Naive thymus-derived CD4-positive, alpha-beta T cell (primary cell): Measurements from ENCODE around the gene SYNPO. TPM values are rescaled to one million over a fixed set of nuclear protein-coding genes. Genes with fewer than 3 reads are reported as not detected.
A peak's percentile ranks its signal among the peaks of the same experiment; 100 is the strongest.

Experiments used
- ATAC-seq: fragments of 150-1000 bp; cut with Tn5 transposase; 2 replicates; pipeline ENCODE4 v1.10.0; 2021; ENCODE audit warnings: mild to moderate bottlenecking, moderate library complexity
- CTCF ChIA-PET: fragments of 350-600 bp; sonication (Branson Sonifier 250); formaldehyde crosslinking; loops from one replicate; lab custom pipeline; 2021; ENCODE audit warnings: antibody characterized with exemption; lab: Charles Lee
- POLR2A ChIA-PET: fragments of 350-600 bp; sonication (Branson Sonifier 250); formaldehyde crosslinking; loops from one replicate; lab custom pipeline; 2021; ENCODE audit warnings: antibody characterized with exemption, inconsistent platforms; lab: Charles Lee
- DNase-seq, 9 donors: peaks; one replicate each; pipeline versions ENCODE4 v3.0.0 to v3.0.0-alpha.2; 2020 to 2022; ENCODE audit warnings: mixed read lengths in 1 of 9
- H3K27ac ChIP-seq: one replicate; pipeline ENCODE4 v1.7.0; 2013; ENCODE audit warnings: mild to moderate bottlenecking, low read depth, low read length, moderate library complexity
- H3K27me3 ChIP-seq, 2 donors: one replicate each; pipeline ENCODE4 v1.7.0; 2013; ENCODE audit warnings: low read length in 2 of 2, mild to moderate bottlenecking in 2 of 2, moderate library complexity in 2 of 2; ENCODE audit not compliant: control insufficient read depth in 2 of 2, insufficient read depth in 2 of 2
- H3K36me3 ChIP-seq, 3 experiments: 1 replicate in 2 of 3; 2 replicates in 1 of 3; pipeline ENCODE4 v1.7.0; 2013; ENCODE audit warnings: low read length in 3 of 3, mild to moderate bottlenecking in 3 of 3, moderate library complexity in 1 of 3; ENCODE audit not compliant: insufficient read depth in 3 of 3, control insufficient read depth in 2 of 3
- H3K4me1 ChIP-seq, 2 donors: one replicate each; pipeline ENCODE4 v1.7.0; 2013; ENCODE audit warnings: low read length in 2 of 2, mild to moderate bottlenecking in 2 of 2, moderate library complexity in 1 of 2; ENCODE audit not compliant: control insufficient read depth in 2 of 2, insufficient read depth in 2 of 2
- H3K4me3 ChIP-seq: 2 replicates; pipeline ENCODE4 v1.7.0; 2013; ENCODE audit warnings: mild to moderate bottlenecking, low read length
- H3K9me3 ChIP-seq, 3 experiments: 1 replicate in 2 of 3; 2 replicates in 1 of 3; pipeline ENCODE4 v1.7.0; 2013; ENCODE audit warnings: low read length in 3 of 3; ENCODE audit not compliant: control insufficient read depth in 2 of 3
- H3K27ac Mint-ChIP-seq, 9 donors: one replicate each; pipeline ENCODE4 v1.8.0; 2020 to 2022; ENCODE audit warnings: mixed read lengths in 9 of 9, mild to moderate bottlenecking in 8 of 9, moderate library complexity in 5 of 9, inconsistent platforms in 2 of 9
- H3K27me3 Mint-ChIP-seq, 5 donors: one replicate each; pipeline ENCODE4 v1.8.0; 2021 to 2022; ENCODE audit warnings: mixed read lengths in 5 of 5, mild to moderate bottlenecking in 1 of 5
- H3K36me3 Mint-ChIP-seq, 5 donors: one replicate each; pipeline ENCODE4 v1.8.0; 2020 to 2022; ENCODE audit warnings: mixed read lengths in 5 of 5, mild to moderate bottlenecking in 3 of 5, inconsistent platforms in 1 of 5
- H3K4me1 Mint-ChIP-seq, 7 donors: one replicate each; pipeline ENCODE4 v1.8.0; 2020 to 2022; ENCODE audit warnings: mixed read lengths in 7 of 7, mild to moderate bottlenecking in 3 of 7, inconsistent platforms in 1 of 7
- H3K4me3 Mint-ChIP-seq, 10 donors: one replicate each; pipeline ENCODE4 v1.8.0; 2020 to 2022; ENCODE audit warnings: mild to moderate bottlenecking in 10 of 10, mixed read lengths in 10 of 10, moderate library complexity in 6 of 10, inconsistent platforms in 2 of 10
- H3K9me3 Mint-ChIP-seq, 11 donors: one replicate each; pipeline ENCODE4 v1.8.0; 2020 to 2022; ENCODE audit warnings: mixed read lengths in 11 of 11, mild to moderate bottlenecking in 4 of 11, inconsistent platforms in 1 of 11, moderate library complexity in 1 of 11
- intact Hi-C, 2 donors: fragments of 100-400 bp; cut with micrococcal nuclease; formaldehyde crosslinking; loops; one replicate each; pipeline ENCODE4 v1.15.1; 2023
- polyA plus RNA-seq, 2 donors: library from polyadenylated mRNA; unstranded; fragments of 300-500 nt; fragmentation: Illumina TruSeq; gene quantifications; one replicate each; pipeline ENCODE4 v1.2.3, GENCODE V29; 2021
- total RNA-seq, 6 experiments: library from RNA in 5 of 6; stranded (reverse) in 5 of 6; gene quantifications; 1 replicate in 5 of 6; 2 replicates in 1 of 6; pipeline ENCODE4 v1.2.3 and lab custom pipeline; 2021 to 2026

Gene SYNPO
- total and polyA plus RNA-seq, 7 experiments from 2014 or later: 0.07 to 0.59 (median 0.12) TPM; not detected in 3

GRCh38 chr5:150674341-150674821 is 33.9 kb downstream of the SYNPO start:
- H3K4me1 ChIP-seq: peaks cover 2 to 9% of the 10 kb centered on the region in 2 donors
- peaks cover 0 to 16% (median 11%) of the 10 kb centered on the region in 7 donors for H3K4me1 Mint-ChIP-seq
- CTCF ChIA-PET: no interaction called here
- H3K27me3 Mint-ChIP-seq: peaks cover 9 to 26% (median 17%) of the 10 kb centered on the region in 5 donors
- H3K27me3 ChIP-seq: peaks cover 4 to 7% of the 10 kb centered on the region in 2 donors
- H3K9me3 Mint-ChIP-seq: no peaks in the 10 kb centered on the region
- no peak overlapping the region for H3K4me3 ChIP-seq
- DNase-seq: no peak
- H3K36me3 Mint-ChIP-seq: no peaks in the 10 kb centered on the region
- POLR2A ChIA-PET: no interaction called here
- H3K4me3 Mint-ChIP-seq: no peak overlapping the region
- no peak overlapping the region for H3K27ac ChIP-seq
- H3K9me3 ChIP-seq: no peaks in the 10 kb centered on the region
- no peak for ATAC-seq
- H3K36me3 ChIP-seq: no peaks in the 10 kb centered on the region
- no peak overlapping the region for H3K27ac Mint-ChIP-seq
- intact Hi-C loops: no loop called here

DNA sequence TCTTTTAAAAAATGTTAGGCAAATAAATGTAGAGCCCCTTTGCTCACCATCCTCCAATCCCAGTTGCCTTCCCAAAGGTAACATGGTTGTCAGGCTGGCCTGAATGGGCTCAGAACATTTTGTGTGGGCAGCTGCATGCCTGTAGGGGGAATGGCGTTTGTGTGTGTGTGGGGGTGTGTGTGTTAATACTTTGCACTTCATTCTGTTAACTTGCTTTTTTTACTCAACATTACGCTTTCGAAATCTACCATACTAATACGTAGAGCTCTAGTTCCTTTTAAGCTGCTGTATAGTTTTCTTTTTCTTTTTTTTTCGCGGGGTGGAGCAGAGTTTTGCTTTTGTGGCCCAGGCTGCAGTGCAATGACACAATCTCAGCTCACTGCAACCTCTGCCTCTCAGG is 34.6 kb downstream of the SYNPO start:
- H3K27ac Mint-ChIP-seq: no peak overlapping the region
- intact Hi-C loops: no loop called here

DNA sequence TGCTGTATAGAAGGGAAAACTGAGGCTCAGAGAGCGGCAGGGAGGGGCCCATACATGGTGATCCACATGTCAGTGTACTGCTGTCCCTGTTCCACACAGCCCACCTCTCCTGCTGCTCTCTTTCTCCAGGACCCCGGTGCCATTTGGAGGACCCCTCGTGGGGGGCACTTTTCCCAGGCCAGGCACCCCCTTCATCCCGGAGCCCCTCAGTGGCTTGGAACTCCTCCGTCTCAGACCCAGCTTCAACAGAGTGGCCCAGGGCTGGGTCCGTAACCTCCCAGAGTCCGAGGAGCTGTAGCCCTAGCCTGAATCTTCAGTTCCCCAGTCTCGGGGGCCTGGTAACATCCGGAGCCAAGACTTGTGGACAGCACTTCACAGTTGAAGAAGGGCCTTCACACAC is 36.1 kb downstream of the SYNPO start:
- ATAC-seq (no peak), DNase-seq (no peak)
- Mint-ChIP-seq H3K9me3 (peaks cover 0 to 1% (median 0%) of the 10 kb centered on the region in 11 donors), H3K36me3 (peaks cover 0 to 15% (median 9%) of the 10 kb centered on the region in 5 donors), H3K27me3 (peaks cover 0 to 8% (median 0%) of the 10 kb centered on the region in 5 donors), H3K4me1 (peaks cover 5 to 7% (median 6%) of the 10 kb centered on the region in 7 donors), H3K27ac (no peak overlapping the region), H3K4me3 (no peak overlapping the region)
- Histone ChIP-seq H3K4me3 (no peak overlapping the region), H3K27me3 (peaks cover 0 to 3% of the 10 kb centered on the region in 2 donors), H3K4me1 (peaks cover 2 to 4% of the 10 kb centered on the region in 2 donors), H3K9me3 (no peaks in the 10 kb centered on the region), H3K36me3 (no peaks in the 10 kb centered on the region), H3K27ac (no peak overlapping the region)
- intact Hi-C loops: no loop called here
- CTCF ChIA-PET: no interaction called here
- POLR2A ChIA-PET: no interaction called here

More for the DNA sequence above, 34.6 kb downstream of the SYNPO start:
- DNase-seq (no peak), ATAC-seq (no peak)
- peaks cover 0 to 3% (median 2%) of the 10 kb centered on the region in 5 donors for H3K36me3 Mint-ChIP-seq
- H3K4me1 ChIP-seq: peaks cover 2 to 9% of the 10 kb centered on the region in 2 donors
- H3K4me3 Mint-ChIP-seq: no peak overlapping the region
- ChIA-PET CTCF (no interaction called here), POLR2A (no interaction called here)
- peaks cover 0 to 16% (median 11%) of the 10 kb centered on the region in 7 donors for H3K4me1 Mint-ChIP-seq
- no peaks in the 10 kb centered on the region for H3K9me3 Mint-ChIP-seq
- H3K27me3 Mint-ChIP-seq: peaks cover 9 to 23% (median 13%) of the 10 kb centered on the region in 5 donors
- H3K4me3 ChIP-seq: no peak overlapping the region
- no peak overlapping the region for H3K27ac ChIP-seq
- H3K27me3 ChIP-seq: peaks cover 3 to 4% of the 10 kb centered on the region in 2 donors
- no peaks in the 10 kb centered on the region for H3K36me3 ChIP-seq
- H3K9me3 ChIP-seq: no peaks in the 10 kb centered on the region

GRCh38 chr5:150689120-150689519 is 48.7 kb downstream of the SYNPO start:
- Histone ChIP-seq H3K27ac (no peak overlapping the region), H3K4me1 (no peaks in the 10 kb centered on the region), H3K4me3 (no peak overlapping the region), H3K27me3 (no peaks in the 10 kb centered on the region), H3K9me3 (no peaks in the 10 kb centered on the region), H3K36me3 (peaks cover 14 to 44% (median 23%) of the 10 kb centered on the region in 3 experiments)
- Mint-ChIP-seq H3K9me3 (no peaks in the 10 kb centered on the region), H3K27ac (peak overlapping the region in 1 of 9 donors; percentile 6), H3K27me3 (no peaks in the 10 kb centered on the region), H3K4me3 (no peak overlapping the region), H3K4me1 (no peaks in the 10 kb centered on the region), H3K36me3 (peaks cover 11 to 44% (median 24%) of the 10 kb centered on the region in 5 donors)
- ChIA-PET POLR2A (interaction anchor here (2.1 kb wide), 1 partner anchor 11 kb away, joined by 6 read pairs; the partner anchor contains the start of gene RBM22), CTCF (no interaction called here)
- intact Hi-C loops: no loop called here
- DNase-seq (no peak), ATAC-seq (no peak)

- ChIA-PET POLR2A (interaction anchor here (1.1 to 1.3 kb wide), 2 partner anchors 10 to 92 kb away, joined by 3 read pairs; no protein-coding TSS in a partner anchor), CTCF (no interaction called here)
- Histone ChIP-seq H3K4me3 (no peak overlapping the region), H3K4me1 (no peaks in the 10 kb centered on the region), H3K9me3 (no peaks in the 10 kb centered on the region), H3K36me3 (peaks cover 27 to 61% (median 39%) of the 10 kb centered on the region in 3 experiments), H3K27ac (no peak overlapping the region), H3K27me3 (no peaks in the 10 kb centered on the region)
- no peak for DNase-seq
- no peak for ATAC-seq
- Mint-ChIP-seq H3K36me3 (peaks cover 16 to 50% (median 25%) of the 10 kb centered on the region in 5 donors), H3K27ac (peak overlapping the region in 1 of 9 donors; percentile 21), H3K9me3 (no peaks in the 10 kb centered on the region), H3K27me3 (no peaks in the 10 kb centered on the region), H3K4me1 (no peaks in the 10 kb centered on the region), H3K4me3 (no peak overlapping the region)
- intact Hi-C loops: no loop called here
Measured at GRCh38 chr5:150690760-150691159, 50.3 kb downstream of the SYNPO start.

DNA sequence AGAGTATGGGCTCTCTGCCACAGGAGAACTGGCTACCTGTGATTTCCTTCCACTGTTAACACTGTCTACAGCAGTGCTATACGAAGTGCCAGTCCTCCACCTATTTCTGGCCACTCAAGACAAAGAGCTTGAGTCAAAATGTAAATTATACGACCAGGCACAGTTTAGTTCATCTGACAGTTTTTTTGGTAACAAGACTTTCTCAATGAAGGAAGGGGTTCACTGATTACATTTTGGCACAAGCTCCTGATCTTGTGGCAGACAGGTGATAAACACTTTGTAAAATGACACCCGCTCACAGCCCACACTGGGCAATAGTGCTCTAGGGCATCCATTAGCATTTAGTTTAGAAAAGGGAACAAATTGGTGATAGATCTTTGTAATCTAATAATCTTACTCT is 51.8 kb downstream of the SYNPO start:
- peak overlapping the region in 3 of 9 donors; percentile 16 to 71 (median 16) for H3K27ac Mint-ChIP-seq
- Histone ChIP-seq H3K4me3 (no peak overlapping the region), H3K36me3 (peaks cover 38 to 71% (median 53%) of the 10 kb centered on the region in 3 experiments), H3K27me3 (no peaks in the 10 kb centered on the region), H3K4me1 (no peaks in the 10 kb centered on the region), H3K27ac (no peak overlapping the region), H3K9me3 (no peaks in the 10 kb centered on the region)
- no peak overlapping the region for H3K4me3 Mint-ChIP-seq
- H3K36me3 Mint-ChIP-seq: peaks cover 19 to 53% (median 30%) of the 10 kb centered on the region in 5 donors
- no peak for ATAC-seq
- no peak for DNase-seq
- intact Hi-C loops: no loop called here
- no peaks in the 10 kb centered on the region for H3K27me3 Mint-ChIP-seq
- ChIA-PET POLR2A (no interaction called here), CTCF (no interaction called here)
- H3K9me3 Mint-ChIP-seq: peaks cover 0 to 2% (median 0%) of the 10 kb centered on the region in 11 donors
- H3K4me1 Mint-ChIP-seq: no peaks in the 10 kb centered on the region
